Effector memory CD8-positive, alpha-beta T cell (primary cell): ENCODE measurements around the gene C12orf54.
"Not testable (repeated sequence)": the region's sequence is repeated elsewhere in the genome, so short reads cannot be mapped to it uniquely, and the experiment has no call there.

ENCODE experiments used
- ATAC-seq: fragments of 150-1000 bp; cut with Tn5 transposase; replicated peaks from 2 replicates; pipeline ENCODE4 v1.10.0; 2021; ENCODE audit warnings: mild to moderate bottlenecking, moderate library complexity
- DNase-seq, 3 experiments: peaks; one replicate each; pipeline ENCODE4 v3.0.0; 2021
- H3K27ac Mint-ChIP-seq, 2 donors: one replicate each; pipeline ENCODE4 v1.8.0; 2022; ENCODE audit warnings: mild to moderate bottlenecking in 2 of 2, mixed read lengths in 2 of 2, moderate library complexity in 2 of 2
- H3K27me3 Mint-ChIP-seq, 2 donors: one replicate each; pipeline ENCODE4 v1.8.0; 2022; ENCODE audit warnings: mixed read lengths in 2 of 2
- H3K36me3 Mint-ChIP-seq: one replicate; pipeline ENCODE4 v1.8.0; 2022; ENCODE audit warnings: mild to moderate bottlenecking, moderate library complexity, mixed read lengths; ENCODE audit not compliant: insufficient read depth
- H3K4me1 Mint-ChIP-seq, 2 donors: one replicate each; pipeline ENCODE4 v1.8.0; 2022; ENCODE audit warnings: low read depth in 2 of 2, mixed read lengths in 2 of 2
- H3K4me3 Mint-ChIP-seq, 2 donors: one replicate each; pipeline ENCODE4 v1.8.0; 2022; ENCODE audit warnings: mild to moderate bottlenecking in 2 of 2, mixed read lengths in 2 of 2, moderate library complexity in 2 of 2
- H3K9me3 Mint-ChIP-seq, 2 donors: one replicate each; pipeline ENCODE4 v1.8.0; 2022; ENCODE audit warnings: mixed read lengths in 2 of 2

Gene C12orf54

GRCh38 chr12:48473061-48473460 lies 9.2 kb upstream of the C12orf54 start:
- no peak overlapping the region for H3K27ac Mint-ChIP-seq
- no peaks in the 10 kb centered on the region for H3K36me3 Mint-ChIP-seq
- H3K4me3 Mint-ChIP-seq: no peak overlapping the region
- peaks cover 12 to 25% of the 10 kb centered on the region in 2 donors for H3K9me3 Mint-ChIP-seq
- no peaks in the 10 kb centered on the region for H3K4me1 Mint-ChIP-seq
- no peak for DNase-seq
- H3K27me3 Mint-ChIP-seq: peaks cover 60 to 71% of the 10 kb centered on the region in 2 donors
- ATAC-seq: no peak

- not testable (repeated sequence) for ATAC-seq, H3K4me3 Mint-ChIP-seq, DNase-seq, H3K36me3 Mint-ChIP-seq, H3K27ac Mint-ChIP-seq, H3K4me1 Mint-ChIP-seq
- H3K27me3 Mint-ChIP-seq: peaks cover 60 to 71% of the 10 kb centered on the region in 2 donors
- H3K9me3 Mint-ChIP-seq: peaks cover 9 to 15% of the 10 kb centered on the region in 2 donors
These were observed 7.8 kb upstream of the C12orf54 start for GRCh38 chr12:48474497-48474896.

- no peaks in the 10 kb centered on the region for H3K9me3 Mint-ChIP-seq
- ATAC-seq: no peak
- no peaks in the 10 kb centered on the region for H3K4me1 Mint-ChIP-seq
- no peak for DNase-seq
- no peak overlapping the region for H3K4me3 Mint-ChIP-seq
- H3K36me3 Mint-ChIP-seq: no peaks in the 10 kb centered on the region
- peaks cover 34 to 45% of the 10 kb centered on the region in 2 donors for H3K27me3 Mint-ChIP-seq
- no peak overlapping the region for H3K27ac Mint-ChIP-seq
These were observed 632 bp downstream of the C12orf54 start for GRCh38 chr12:48482930-48483329.

GRCh38 chr12:48486261-48486660 lies 4.0 kb downstream of the C12orf54 start:
- no peak overlapping the region for H3K27ac Mint-ChIP-seq
- no peak for ATAC-seq
- H3K36me3 Mint-ChIP-seq: no peaks in the 10 kb centered on the region
- DNase-seq: no peak
- H3K27me3 Mint-ChIP-seq: peaks cover 53 to 64% of the 10 kb centered on the region in 2 donors
- H3K9me3 Mint-ChIP-seq: no peaks in the 10 kb centered on the region
- H3K4me1 Mint-ChIP-seq: no peaks in the 10 kb centered on the region
- no peak overlapping the region for H3K4me3 Mint-ChIP-seq

- Mint-ChIP-seq H3K9me3 (no peaks in the 10 kb centered on the region), H3K27ac (no peak overlapping the region), H3K27me3 (peaks cover 49 to 66% of the 10 kb centered on the region in 2 donors), H3K4me3 (no peak overlapping the region), H3K36me3 (no peaks in the 10 kb centered on the region), H3K4me1 (no peaks in the 10 kb centered on the region)
- no peak for ATAC-seq
- no peak for DNase-seq
These were observed 4.4 kb downstream of the C12orf54 start for GRCh38 chr12:48486679-48487078.

GRCh38 chr12:48489012-48489411 lies 6.7 kb downstream of the C12orf54 start:
- ATAC-seq: no peak
- no peaks in the 10 kb centered on the region for H3K9me3 Mint-ChIP-seq

GRCh38 chr12:48489456-48489855 lies 7.2 kb downstream of the C12orf54 start:
- H3K36me3 Mint-ChIP-seq, DNase-seq, H3K9me3 Mint-ChIP-seq, H3K4me3 Mint-ChIP-seq, ATAC-seq, H3K27ac Mint-ChIP-seq, H3K4me1 Mint-ChIP-seq: not testable (repeated sequence)
- peaks cover 38 to 64% of the 10 kb centered on the region in 2 donors for H3K27me3 Mint-ChIP-seq

More at GRCh38 chr12:48489012-48489411, 6.7 kb downstream of the C12orf54 start:
- no peak for DNase-seq
- Mint-ChIP-seq H3K36me3 (no peaks in the 10 kb centered on the region), H3K27me3 (peaks cover 38 to 65% of the 10 kb centered on the region in 2 donors), H3K4me3 (no peak overlapping the region), H3K4me1 (no peaks in the 10 kb centered on the region), H3K27ac (no peak overlapping the region)

GRCh38 chr12:48500281-48500680 lies 18.0 kb downstream of the C12orf54 start:
- not testable (repeated sequence) for H3K4me1 Mint-ChIP-seq, ATAC-seq, H3K9me3 Mint-ChIP-seq, H3K4me3 Mint-ChIP-seq, H3K36me3 Mint-ChIP-seq, DNase-seq, H3K27ac Mint-ChIP-seq
- peaks cover 37 to 42% of the 10 kb centered on the region in 2 donors for H3K27me3 Mint-ChIP-seq

GRCh38 chr12:48506836-48507235 lies 24.5 kb downstream of the C12orf54 start:
- ATAC-seq, H3K4me1 Mint-ChIP-seq, H3K9me3 Mint-ChIP-seq, DNase-seq, H3K27ac Mint-ChIP-seq, H3K36me3 Mint-ChIP-seq, H3K4me3 Mint-ChIP-seq: not testable (repeated sequence)
- H3K27me3 Mint-ChIP-seq: peaks cover 52 to 53% of the 10 kb centered on the region in 2 donors

- Mint-ChIP-seq H3K4me3 (no peak overlapping the region), H3K27me3 (peaks cover 41 to 56% of the 10 kb centered on the region in 2 donors), H3K9me3 (no peaks in the 10 kb centered on the region), H3K36me3 (no peaks in the 10 kb centered on the region), H3K4me1 (no peaks in the 10 kb centered on the region), H3K27ac (no peak overlapping the region)
- DNase-seq (no peak), ATAC-seq (no peak)
These were observed 26.7 kb downstream of the C12orf54 start for GRCh38 chr12:48508987-48509386.

- H3K36me3 Mint-ChIP-seq: no peaks in the 10 kb centered on the region
- H3K27ac Mint-ChIP-seq: no peak overlapping the region
- no peak for DNase-seq
- H3K9me3 Mint-ChIP-seq: no peaks in the 10 kb centered on the region
- ATAC-seq: no peak
- H3K4me3 Mint-ChIP-seq: no peak overlapping the region
- H3K27me3 Mint-ChIP-seq: peaks cover 37 to 56% of the 10 kb centered on the region in 2 donors
- H3K4me1 Mint-ChIP-seq: no peaks in the 10 kb centered on the region
These were observed 27.8 kb downstream of the C12orf54 start for GRCh38 chr12:48510111-48510510.

- no peaks in the 10 kb centered on the region for H3K36me3 Mint-ChIP-seq
- DNase-seq: no peak
- no peaks in the 10 kb centered on the region for H3K9me3 Mint-ChIP-seq
- H3K4me1 Mint-ChIP-seq: no peaks in the 10 kb centered on the region
- no peak overlapping the region for H3K27ac Mint-ChIP-seq
- ATAC-seq: no peak
- H3K4me3 Mint-ChIP-seq: no peak overlapping the region
- peaks cover 14 to 36% of the 10 kb centered on the region in 2 donors for H3K27me3 Mint-ChIP-seq
These were observed 30.6 kb downstream of the C12orf54 start for GRCh38 chr12:48512855-48513254.

- ATAC-seq (no peak), DNase-seq (no peak)
- no peak overlapping the region for H3K27ac Mint-ChIP-seq
- no peak overlapping the region for H3K4me3 Mint-ChIP-seq
- peaks cover 11 to 21% of the 10 kb centered on the region in 2 donors for H3K27me3 Mint-ChIP-seq
- H3K4me1 Mint-ChIP-seq: no peaks in the 10 kb centered on the region
- H3K36me3 Mint-ChIP-seq: no peaks in the 10 kb centered on the region
- H3K9me3 Mint-ChIP-seq: no peaks in the 10 kb centered on the region
These were observed 32.4 kb downstream of the C12orf54 start for GRCh38 chr12:48514728-48515127.

GRCh38 chr12:48520381-48520780 lies 38.1 kb downstream of the C12orf54 start:
- not testable (repeated sequence) for H3K9me3 Mint-ChIP-seq, H3K4me1 Mint-ChIP-seq, ATAC-seq, H3K36me3 Mint-ChIP-seq, DNase-seq, H3K27ac Mint-ChIP-seq, H3K4me3 Mint-ChIP-seq
- H3K27me3 Mint-ChIP-seq: peaks cover 5 to 13% of the 10 kb centered on the region in 2 donors

GRCh38 chr12:48525332-48525731 lies 43.0 kb downstream of the C12orf54 start, which contains the start of gene OR8S1:
Gene OR8S1 (plus strand): TSS chr12:48525632. CDS start chr12:48525632, 0 bp downstream.
- H3K36me3 Mint-ChIP-seq: no peaks in the 10 kb centered on the region
- peaks cover 32 to 41% of the 10 kb centered on the region in 2 donors for H3K27me3 Mint-ChIP-seq
- no peaks in the 10 kb centered on the region for H3K9me3 Mint-ChIP-seq
- H3K4me3 Mint-ChIP-seq: no peak within 1 kb of the TSS
- ATAC-seq (no peak), DNase-seq (no peak)
- H3K4me1 Mint-ChIP-seq: no peaks in the 10 kb centered on the region
- H3K27ac Mint-ChIP-seq: no peak within 1 kb of the TSS
